GM12864 (cell line): ENCODE data around the gene PSMB10.
A peak's percentile ranks its signal among the peaks of the same experiment; 100 is the strongest.

Experiments
- DNase-seq: peaks from one replicate; pipeline ENCODE4 v3.0.0-alpha.2; 2011; ENCODE audit warnings: low read depth
- H3K4me3 ChIP-seq: 2 replicates; pipeline ENCODE4 v1.5.1; 2011; ENCODE audit warnings: mild to moderate bottlenecking, low read depth, low read length, control low read depth
- TF ChIP-seq, protein P1 (sequence below): IDR thresholded peaks from 2 replicates; pipeline ENCODE4 v1.5.1; 2011; ENCODE audit warnings: low read depth, mild to moderate bottlenecking, moderate library complexity, low read length, control low read depth, inconsistent platforms; ENCODE audit errors: missing control alignments

PSMB10 gene

GRCh38 chr16:67944690-67945391 lies 8.2 kb upstream of the PSMB10 start:
- H3K4me3 ChIP-seq = no peak overlapping the region
- no peak for DNase-seq
- TF ChIP-seq, protein P1, sequence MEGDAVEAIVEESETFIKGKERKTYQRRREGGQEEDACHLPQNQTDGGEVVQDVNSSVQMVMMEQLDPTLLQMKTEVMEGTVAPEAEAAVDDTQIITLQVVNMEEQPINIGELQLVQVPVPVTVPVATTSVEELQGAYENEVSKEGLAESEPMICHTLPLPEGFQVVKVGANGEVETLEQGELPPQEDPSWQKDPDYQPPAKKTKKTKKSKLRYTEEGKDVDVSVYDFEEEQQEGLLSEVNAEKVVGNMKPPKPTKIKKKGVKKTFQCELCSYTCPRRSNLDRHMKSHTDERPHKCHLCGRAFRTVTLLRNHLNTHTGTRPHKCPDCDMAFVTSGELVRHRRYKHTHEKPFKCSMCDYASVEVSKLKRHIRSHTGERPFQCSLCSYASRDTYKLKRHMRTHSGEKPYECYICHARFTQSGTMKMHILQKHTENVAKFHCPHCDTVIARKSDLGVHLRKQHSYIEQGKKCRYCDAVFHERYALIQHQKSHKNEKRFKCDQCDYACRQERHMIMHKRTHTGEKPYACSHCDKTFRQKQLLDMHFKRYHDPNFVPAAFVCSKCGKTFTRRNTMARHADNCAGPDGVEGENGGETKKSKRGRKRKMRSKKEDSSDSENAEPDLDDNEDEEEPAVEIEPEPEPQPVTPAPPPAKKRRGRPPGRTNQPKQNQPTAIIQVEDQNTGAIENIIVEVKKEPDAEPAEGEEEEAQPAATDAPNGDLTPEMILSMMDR = no peak

DNA sequence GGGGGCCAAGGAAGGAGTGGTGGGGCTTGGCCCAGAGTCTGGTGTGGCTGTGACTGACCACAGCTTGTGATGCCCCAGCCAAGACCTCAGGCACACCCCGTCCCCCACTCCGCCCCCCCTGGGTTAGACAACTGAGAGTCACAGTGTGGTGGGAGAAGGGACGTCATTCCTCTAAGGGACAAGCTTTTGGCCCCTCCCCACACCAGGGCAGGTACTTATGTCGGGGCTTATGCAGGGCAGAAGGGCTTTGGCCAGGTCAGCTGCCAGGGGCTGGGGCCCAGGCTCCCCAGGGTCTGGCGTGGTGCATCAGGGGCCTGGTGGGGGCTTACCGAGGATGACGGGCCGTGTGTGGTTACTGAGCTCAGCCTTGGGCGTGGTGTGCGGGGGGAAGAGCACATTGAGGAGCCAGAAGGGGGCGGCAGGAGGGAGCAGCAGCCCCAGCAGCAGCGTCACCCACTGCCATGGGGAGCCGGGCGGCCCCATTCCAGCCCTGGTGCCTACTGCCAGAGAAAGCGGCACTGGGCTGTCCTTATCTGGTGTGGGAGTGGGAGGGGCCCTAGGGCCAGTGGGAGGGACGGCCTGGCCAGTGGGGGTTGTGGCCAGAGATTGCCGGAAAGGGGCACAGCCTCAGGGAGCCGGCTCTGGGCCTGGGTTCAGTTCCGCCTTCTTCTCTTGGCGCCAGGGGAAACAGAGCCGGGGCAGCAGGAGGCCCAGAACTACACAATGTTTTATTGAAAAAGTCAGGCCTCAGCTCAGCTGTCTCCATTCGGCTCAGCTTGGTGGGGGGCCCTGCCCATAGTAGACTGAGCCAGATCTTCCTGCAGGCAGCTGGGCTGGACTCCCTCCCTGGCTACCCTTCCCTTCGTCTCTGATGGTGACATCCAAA lies 7.2 kb upstream of the PSMB10 start, which contains the start of gene LCAT:
LCAT (minus strand) TSS at position 502 of the 886 bp plus-strand sequence; CDS start at position 483, 19 bp downstream.
- no peak for DNase-seq
- TF ChIP-seq, protein P1 = no peak
- no peak within 1 kb of the TSS for H3K4me3 ChIP-seq

DNA sequence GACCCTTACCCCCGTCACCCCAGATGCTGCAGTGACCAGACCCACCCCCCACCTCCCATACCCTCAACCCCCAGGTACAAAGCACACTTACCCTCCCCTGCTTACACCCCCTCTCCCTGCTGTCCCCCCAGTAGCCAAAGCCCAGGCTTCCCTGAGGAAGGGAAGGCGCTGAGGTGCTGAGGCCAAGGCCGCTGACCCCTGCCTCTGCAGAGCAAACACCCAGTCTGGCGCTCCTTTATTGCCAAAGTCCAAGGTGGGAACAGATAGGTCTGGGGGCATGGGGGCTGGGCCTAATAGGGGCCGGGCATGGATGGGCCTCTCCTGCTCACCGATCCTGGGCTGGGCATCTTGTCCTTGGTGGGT lies 6.6 kb upstream of the PSMB10 start:
- TF ChIP-seq, protein P1 = no peak
- H3K4me3 ChIP-seq = no peak overlapping the region
- no peak for DNase-seq

- no peak for DNase-seq
- H3K4me3 ChIP-seq = no peak overlapping the region
- TF ChIP-seq, protein P1 = no peak
These were observed 6.0 kb upstream of the PSMB10 start for GRCh38 chr16:67942510-67943255.

DNA sequence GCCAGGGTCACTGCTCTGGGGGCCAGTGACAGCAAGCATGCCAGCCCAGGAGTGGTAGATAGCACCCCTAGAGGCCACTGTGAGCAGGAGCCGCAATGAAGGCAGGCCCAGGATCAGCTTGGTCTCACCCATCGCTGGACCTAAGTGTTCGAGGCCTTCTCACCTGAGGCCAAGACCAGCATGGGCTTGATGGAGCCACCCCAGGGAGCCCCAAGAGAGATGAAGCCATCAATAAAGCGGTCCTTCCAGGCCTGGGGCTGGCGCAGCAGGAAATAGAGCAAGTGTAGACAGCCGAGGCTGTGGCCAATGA lies 5.5 kb upstream of the PSMB10 start:
- TF ChIP-seq, protein P1 = peak; percentile 93
- DNase-seq = no peak

DNA sequence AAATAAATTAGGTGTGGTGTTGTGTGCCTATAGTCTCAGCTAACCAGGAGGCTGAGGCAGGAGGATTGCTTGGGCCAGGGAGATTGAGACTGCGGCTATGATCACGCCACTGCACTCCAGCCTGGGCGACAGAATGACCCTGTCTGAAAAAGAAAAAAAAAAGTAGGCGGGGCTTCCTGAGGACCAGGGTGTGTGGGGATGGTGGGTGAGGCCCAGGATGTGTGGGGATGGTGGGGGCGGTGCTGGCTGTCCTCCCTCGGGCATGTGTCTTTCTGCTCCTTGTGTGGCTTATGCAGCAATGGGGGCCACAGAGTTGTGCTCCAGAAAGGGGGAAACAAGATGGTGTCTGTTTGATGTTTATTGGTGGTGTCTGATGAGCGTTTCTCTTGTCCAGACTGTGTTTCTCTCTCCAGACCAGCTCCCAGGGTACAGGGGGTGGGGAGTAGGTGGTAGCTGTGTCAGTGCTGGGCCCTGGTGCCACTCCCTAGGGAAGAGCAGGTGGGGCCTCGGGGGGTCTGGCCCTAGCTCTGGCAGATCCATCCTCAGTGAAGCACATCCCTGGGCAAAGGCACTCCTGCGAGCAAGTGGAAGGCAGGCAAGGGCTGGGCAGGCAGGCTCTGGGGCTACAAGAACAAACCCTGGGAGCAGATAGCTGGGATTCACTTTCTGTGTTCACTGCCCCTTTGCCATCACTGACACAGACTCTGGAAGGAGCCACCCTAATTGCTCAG lies 5.0 kb upstream of the PSMB10 start:
- H3K4me3 ChIP-seq = no peak overlapping the region
- DNase-seq = no peak
- TF ChIP-seq, protein P1 = no peak

More for the DNA sequence above, 5.5 kb upstream of the PSMB10 start:
- H3K4me3 ChIP-seq = no peak overlapping the region
